GM21360 (cell line): ENCODE measurements around the gene ZNF700.
"Not testable (repeated sequence)": the region's sequence is repeated elsewhere in the genome, so short reads cannot be mapped to it uniquely, and the experiment has no call there.

Source experiments
- ATAC-seq: cut with Tn5 transposase; IDR thresholded peaks from one replicate; pipeline ENCODE4 v1.9.1; 2021; ENCODE audit warnings: mild to moderate bottlenecking, moderate library complexity; ENCODE audit not compliant: unreplicated experiment

The ZNF700 gene

DNA sequence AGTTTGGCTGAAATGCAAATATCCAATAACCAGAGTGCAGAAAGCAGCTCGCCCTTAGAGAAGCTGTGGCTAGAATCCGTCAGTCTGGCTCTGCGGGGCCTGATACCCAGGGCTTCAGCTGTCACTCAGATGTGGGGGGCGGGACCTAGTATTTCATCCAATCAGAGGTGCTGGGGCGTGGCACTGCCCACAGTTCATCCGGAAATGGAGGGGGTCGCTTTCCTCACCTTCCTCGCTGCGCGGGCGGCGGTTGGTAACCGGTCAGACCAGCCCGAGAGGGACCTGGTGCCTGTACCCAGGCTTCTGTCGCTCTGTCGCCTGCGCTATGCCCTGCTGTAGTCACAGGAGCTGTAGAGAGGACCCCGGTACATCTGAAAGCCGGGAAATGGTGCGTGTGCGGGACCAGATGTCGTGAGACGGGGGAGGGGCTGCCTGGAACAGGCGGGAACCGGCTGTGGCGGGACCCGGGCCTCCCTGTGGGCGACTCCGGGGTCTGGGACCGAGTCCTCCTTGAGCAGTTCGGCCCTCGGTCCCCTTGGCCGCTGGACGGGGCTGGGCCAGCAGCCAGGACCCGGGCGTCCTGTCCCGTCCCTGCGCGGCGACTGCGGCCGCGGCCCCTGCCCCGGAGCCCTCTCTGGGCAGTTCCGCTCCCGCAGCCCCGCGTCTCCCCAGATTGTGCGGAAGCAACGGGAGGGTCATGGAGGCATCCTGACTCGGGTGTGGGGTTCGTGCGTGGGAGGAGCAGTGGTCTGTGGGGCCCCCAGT lies at the start of gene ZNF700:
Gene ZNF700 (plus strand): TSS at position 222 of the 765 bp plus-strand sequence. CDS start 104 bp downstream, at position 326.
- ATAC-seq = peak; percentile 80

DNA sequence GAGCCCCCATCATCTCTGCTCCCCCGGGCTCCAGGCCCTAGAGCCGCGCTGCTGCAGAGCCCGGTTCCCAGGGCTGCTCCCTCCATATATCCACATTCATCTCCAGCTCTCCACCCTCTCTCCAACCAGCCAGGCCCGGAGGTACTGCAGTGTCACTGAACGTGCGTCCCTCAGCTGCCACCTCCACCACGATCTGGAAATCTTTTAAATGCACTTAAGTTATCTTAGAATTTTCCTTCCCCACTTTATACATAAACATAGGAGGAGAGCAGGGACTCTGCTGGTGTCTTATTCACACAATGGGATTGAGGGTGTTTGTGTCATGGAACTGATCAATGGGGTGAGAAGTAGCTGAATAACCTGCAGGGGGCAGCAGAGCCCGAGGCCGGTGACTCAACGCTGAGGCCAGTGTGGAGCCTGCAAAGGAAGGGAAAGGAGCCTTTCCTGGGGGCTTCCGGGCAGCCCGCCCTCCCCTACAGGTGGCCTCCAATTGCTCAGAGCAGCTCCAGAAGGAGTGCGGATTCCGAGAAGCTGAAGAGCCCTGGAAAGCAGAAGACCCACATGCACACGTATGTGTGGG lies 45.1 kb upstream of the ZNF700 start:
- ATAC-seq = not testable (repeated sequence)

DNA sequence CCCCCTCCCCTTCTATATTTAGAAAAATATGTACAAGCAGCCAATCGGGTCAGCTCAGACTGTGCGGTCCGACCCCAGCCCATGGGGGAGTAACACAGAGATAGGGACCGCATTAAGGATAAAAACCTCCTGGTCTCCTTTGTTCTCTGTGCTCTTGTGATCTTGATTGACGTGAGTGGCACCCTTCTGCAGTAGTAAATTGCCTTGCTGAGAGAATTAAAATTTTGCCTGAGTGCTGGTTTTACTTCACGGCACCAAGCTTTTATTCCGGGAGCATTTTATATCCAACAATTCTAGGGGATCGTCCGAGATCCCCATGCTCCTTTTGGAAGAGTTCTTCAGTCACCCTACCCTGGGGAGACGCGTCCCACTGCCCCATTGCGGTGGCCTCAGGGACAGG lies 44.3 kb upstream of the ZNF700 start:
- no peak for ATAC-seq

DNA sequence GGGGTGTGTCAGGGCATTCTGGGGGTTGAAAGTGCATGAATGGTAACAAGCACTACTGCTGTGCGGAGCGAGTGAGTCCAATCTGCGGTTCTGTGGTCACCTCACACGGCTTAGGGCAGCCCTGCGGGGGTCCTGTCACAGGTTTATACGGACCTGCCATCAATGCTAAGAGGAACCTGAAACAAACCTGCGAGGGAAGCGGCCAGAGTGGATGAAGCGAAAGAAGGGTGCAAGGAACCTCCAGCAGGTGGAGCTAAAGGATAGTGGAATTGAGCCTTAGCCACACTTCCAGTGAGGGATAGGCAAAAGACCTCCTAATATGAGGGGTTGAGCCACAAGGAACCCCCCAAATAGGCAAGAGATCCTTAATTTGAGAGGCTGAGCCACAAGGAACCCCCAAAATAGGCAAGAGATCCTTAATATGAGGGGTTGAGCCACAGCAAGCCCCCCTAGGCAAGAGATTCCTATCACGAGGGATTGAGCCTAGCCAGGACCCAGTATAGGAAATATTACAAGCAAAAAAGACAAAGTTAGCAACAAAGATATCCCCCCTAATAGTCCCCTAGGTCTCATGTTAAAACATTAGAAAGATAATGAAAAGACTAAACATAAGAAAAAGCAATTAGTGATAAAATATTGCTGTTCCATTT lies 43.6 kb upstream of the ZNF700 start:
- ATAC-seq = no peak

GRCh38 chr19:11882606-11883005 lies 42.3 kb upstream of the ZNF700 start:
- no peak for ATAC-seq

DNA sequence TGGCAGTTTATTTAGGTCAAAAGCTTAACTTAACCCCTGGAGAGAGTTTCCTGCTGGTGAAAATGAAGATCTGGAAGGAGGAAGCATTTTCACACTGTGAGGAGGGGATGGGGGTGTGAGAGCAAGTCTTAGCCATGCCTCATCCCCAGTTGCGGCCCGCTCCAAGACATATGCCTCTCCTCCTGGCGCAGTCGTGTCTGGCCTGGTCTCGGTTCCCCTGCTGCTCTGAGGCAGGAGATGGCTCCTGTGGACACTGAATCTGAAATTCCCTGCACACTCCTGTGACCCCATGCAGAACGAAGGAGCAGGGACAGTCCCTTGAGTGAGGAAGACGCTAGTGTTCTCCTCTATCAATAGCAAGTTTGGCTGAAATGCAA lies 37.7 kb upstream of the ZNF700 start:
- ATAC-seq = no peak

DNA sequence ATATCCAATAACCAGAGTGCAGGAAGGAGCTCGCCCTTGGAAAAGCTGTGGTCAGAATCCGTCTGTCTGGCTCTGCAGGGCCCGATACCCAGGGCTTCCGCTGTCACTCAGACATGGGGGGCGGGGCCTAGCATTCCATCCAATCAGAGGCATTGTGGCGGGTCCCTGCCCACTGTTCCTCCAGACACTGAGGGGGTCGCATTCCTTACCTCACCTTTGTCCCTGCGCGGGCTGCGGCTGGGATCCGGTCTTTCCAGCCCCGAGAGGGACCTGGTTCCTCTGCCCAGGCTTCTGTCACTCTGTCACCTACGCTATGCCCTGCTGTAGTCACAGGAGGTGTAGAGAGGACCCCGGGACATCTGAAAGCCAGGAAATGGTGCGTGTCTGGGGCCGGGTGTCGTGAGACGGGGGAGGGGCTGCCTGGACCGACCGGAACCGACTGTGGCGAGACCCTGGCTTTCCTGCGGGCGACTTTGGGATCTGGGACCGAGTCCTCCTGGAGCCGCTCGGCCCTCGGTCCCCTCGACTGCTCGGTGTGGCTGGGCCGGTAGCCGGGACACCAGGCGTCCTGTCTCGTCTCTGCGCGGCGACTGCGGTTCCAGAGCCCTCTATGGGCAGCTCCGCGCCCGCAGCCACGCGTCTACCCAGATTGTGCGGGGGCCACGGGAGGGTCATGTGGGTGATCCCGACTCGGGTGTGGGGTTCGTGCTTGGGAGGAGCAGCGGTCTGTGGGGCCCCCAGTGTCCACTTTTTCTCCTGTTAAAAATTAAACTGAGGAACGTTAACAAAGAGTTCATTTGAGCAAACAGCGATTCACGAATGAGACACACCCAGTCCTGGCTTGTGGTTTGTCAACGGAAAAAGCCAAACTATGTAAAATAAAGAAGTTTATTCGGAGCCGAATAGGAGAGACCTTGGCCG lies 37.0 kb upstream of the ZNF700 start, which contains the start of gene ZNF69:
Gene ZNF69 (plus strand): TSS at position 172 of the 921 bp plus-strand sequence. CDS start 142 bp downstream, at position 314.
- ATAC-seq = no peak

- not testable (repeated sequence) for ATAC-seq
Measured at GRCh38 chr19:11889901-11890300, 35.0 kb upstream of the ZNF700 start.

- no peak for ATAC-seq
Measured at GRCh38 chr19:11890634-11891033, 34.3 kb upstream of the ZNF700 start.

DNA sequence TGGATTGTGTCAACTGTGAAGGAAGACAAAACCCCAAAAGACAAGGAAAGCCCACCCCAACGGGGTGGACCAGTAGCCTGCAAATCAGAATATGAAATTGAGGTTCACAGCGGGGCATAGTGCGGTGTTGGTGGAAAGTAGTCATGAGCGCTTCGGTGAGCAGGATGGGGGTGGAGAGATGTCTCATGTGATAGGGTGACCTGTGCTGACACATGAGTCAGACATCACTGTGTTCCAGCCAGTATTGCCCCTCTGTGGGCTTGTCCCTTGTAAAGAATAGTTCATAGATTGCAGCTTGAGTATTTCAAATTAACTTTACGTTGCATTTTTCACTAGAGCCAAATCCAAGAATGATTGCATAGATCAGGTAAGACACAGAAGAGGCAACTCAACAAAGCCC lies 30.1 kb upstream of the ZNF700 start:
- no peak for ATAC-seq

GRCh38 chr19:11902228-11902627 lies 22.7 kb upstream of the ZNF700 start:
- no peak for ATAC-seq

DNA sequence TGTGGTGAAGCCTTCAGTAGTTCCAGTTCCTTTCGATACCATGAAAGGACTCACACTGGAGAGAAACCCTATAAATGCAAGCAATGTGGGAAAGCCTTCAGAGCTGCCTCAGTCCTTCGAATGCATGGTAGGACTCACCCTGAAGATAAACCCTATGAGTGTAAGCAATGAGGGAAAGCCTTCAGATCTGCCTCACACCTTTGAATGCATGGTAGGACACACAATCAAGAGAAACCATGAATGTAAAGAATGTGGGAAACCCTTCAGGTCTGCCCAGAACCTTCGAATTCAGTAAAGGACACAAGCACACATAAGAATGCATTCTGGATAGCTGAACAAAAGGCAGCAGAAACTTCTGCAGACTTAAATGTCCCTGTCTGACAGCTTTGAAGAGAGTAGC lies 19.0 kb upstream of the ZNF700 start:
- ATAC-seq = no peak

DNA sequence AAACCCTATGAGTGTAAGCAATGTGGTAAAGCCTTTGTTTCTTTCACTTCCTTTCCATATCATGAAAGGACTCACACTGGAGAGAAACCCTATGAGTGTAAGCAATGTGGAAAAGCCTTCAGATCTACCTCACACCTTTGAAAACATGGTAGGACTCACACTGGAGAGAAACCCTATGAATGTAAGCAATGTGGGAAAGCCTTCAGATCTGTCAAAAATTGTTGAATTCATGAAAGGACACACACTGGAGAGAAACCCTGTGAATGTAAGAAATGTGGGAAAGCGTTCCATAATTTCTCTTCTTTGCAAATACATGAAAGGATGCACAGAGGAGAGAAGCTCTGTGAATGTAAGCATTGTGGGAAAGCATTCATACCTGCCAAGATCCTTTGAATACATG lies 13.0 kb upstream of the ZNF700 start:
- ATAC-seq = not testable (repeated sequence)

DNA sequence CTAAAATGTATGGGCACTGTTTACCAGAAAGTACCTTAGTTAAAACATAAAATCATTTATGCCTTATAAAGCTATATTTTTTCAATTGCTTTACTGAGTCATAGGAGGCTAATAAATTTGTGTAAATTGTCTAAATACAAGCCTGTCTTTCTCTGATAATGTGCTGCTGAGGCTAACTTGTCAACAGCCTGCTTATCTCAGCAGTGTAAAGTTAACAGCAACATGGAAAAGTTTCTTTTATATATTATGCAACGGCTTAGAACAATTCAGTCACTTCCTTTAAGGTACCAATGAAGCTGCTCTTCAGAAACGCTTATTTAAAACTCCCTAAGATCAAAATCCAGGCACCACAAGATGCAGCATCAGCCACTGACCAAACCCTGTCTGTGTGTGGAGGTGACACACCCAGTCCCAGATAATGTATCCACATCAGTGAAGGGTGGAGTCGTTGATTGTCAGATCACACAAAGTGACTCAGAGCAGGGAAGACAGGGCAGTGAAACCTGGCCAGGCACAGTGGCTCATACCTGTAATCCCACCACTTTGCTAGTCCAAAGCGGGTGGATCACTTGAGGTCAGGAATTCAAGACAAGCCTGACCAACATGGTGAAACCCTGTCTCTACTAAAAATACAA lies 10.4 kb upstream of the ZNF700 start:
- ATAC-seq = not testable (repeated sequence)

DNA sequence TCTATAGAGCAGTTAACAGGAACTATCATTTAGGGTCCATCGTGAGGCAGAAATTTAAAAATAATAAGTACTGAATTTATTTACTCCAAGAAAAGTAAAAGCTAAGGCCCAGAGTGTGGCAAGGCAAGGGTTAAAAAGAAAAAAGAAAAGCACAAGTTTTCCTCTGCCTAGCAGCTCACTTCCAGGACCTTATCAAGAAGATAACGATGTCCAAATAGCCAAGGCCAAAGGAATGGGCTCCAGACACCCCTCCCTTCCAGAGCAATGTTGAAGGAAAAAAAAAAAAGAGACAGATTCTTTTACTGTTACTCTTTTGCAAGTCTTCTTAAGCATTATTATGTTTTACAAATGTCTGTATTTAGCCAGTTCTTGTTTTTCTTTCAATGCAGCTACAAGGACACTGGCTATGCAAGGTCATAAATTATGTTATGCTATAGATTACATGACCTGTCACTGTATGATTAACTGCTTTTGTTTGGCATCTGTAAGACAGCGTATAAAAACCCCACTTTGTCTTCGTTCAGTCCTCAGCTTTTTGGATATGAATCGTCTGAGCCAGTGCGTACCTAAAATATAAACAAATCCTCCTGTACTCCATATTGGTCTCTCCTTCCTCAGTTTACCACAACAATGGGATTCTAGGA lies 2.9 kb upstream of the ZNF700 start:
- ATAC-seq = no peak

- ATAC-seq = not testable (repeated sequence)
Measured at GRCh38 chr19:11925651-11926187, 812 bp downstream of the ZNF700 start.

GRCh38 chr19:11927227-11927626 lies 2.3 kb downstream of the ZNF700 start:
- ATAC-seq = no peak

- ATAC-seq = no peak
Measured at GRCh38 chr19:11931051-11931450, 6.1 kb downstream of the ZNF700 start.

- no peak for ATAC-seq
Measured at GRCh38 chr19:11931513-11931912, 6.6 kb downstream of the ZNF700 start.

- ATAC-seq = not testable (repeated sequence)
Measured at GRCh38 chr19:11935829-11936228, 10.9 kb downstream of the ZNF700 start.
